WTC11 (cell line): Measurements from ENCODE around the gene PITPNM3.

Experiments
- ETV6 ChIP-seq: sonication (generic); formaldehyde crosslinking; IDR thresholded peaks from 2 replicates; pipeline ENCODE4 v1.8.1; 2022; ENCODE audit warnings: mild to moderate bottlenecking, missing genetic modification reagents
- FOXP1 ChIP-seq: sonication (generic); formaldehyde crosslinking; IDR thresholded peaks from 2 replicates; pipeline ENCODE4 v1.8.0; 2022; ENCODE audit warnings: missing genetic modification reagents, mild to moderate bottlenecking, moderate library complexity, borderline replicate concordance
- NFYB ChIP-seq: sonication (generic); formaldehyde crosslinking; conservative IDR thresholded peaks from 2 replicates; pipeline ENCODE4 v1.8.0; 2022; ENCODE audit warnings: low read depth, missing genetic modification reagents
- OVOL2 ChIP-seq: fragments of 250-450 bp; sonication (Bioruptor Pico); IDR thresholded peaks from 2 replicates; pipeline ENCODE4 v1.9.0; 2021; ENCODE audit warnings: mild to moderate bottlenecking, borderline replicate concordance
- TEAD1 ChIP-seq: sonication (generic); formaldehyde crosslinking; IDR thresholded peaks from 2 replicates; pipeline ENCODE4 v1.8.0; 2022; ENCODE audit warnings: mild to moderate bottlenecking, missing genetic modification reagents
- TF ChIP-seq, protein P1 (sequence below): fragments of 200-600 bp; IDR thresholded peaks from 2 replicates; pipeline ENCODE4 v1.8.0; 2022; ENCODE audit warnings: antibody characterized with exemption
- TF ChIP-seq, protein P2 (sequence below): sonication (generic); formaldehyde crosslinking; IDR thresholded peaks from 2 replicates; pipeline ENCODE4 v1.8.1; 2023; ENCODE audit warnings: mild to moderate bottlenecking, missing genetic modification reagents, moderate library complexity
- TF ChIP-seq, protein P3 (sequence below): sonication (generic); formaldehyde crosslinking; IDR thresholded peaks from 2 replicates; pipeline ENCODE4 v1.8.1; 2023; ENCODE audit warnings: mild to moderate bottlenecking, missing genetic modification reagents, borderline replicate concordance
- TF ChIP-seq, protein P4 (sequence below): sonication (generic); formaldehyde crosslinking; IDR thresholded peaks from 2 replicates; pipeline ENCODE4 v1.8.0; 2022; ENCODE audit warnings: mild to moderate bottlenecking, missing genetic modification reagents
- TF ChIP-seq, protein P5 (sequence below): sonication (generic); formaldehyde crosslinking; IDR thresholded peaks from 2 replicates; pipeline ENCODE4 v1.8.1; 2023; ENCODE audit warnings: mild to moderate bottlenecking, missing genetic modification reagents

DNA sequence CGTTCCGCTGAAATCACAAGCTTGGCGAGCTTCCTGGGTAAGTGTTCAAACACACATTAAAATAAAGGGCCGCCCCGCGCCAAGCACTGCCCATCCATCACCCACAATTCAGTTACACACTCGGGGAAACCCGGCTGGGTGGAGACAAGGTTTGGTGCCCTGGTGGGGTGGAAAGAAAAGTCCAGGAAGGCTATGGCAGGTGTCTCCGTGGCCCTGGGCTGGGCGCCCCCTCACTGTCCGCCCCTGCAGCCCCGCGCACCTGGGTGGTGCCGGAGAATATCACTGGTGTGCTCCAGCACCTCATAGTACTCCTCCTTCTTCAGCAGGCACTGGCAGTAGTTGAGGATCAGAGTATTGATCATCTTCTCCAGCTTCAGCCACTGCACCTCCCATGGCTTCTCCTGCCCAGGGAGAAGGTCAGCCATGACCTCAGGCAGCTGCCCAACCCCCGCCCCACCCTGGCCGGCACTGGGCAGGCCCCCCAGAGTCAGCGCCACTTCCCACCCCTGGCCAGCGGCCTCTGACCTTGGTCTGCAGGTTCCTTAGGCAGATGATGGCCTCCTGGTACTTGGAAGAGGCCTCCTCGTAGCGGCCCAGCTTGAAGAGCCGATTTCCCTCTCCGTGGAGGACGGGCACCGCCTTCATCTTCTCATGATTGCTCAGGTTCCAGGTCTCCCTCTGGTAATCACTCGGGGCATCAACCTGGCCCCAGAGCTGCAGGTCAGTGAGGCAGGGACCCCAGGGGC is 129.8 kb downstream of the PITPNM3 start:
- TF ChIP-seq, protein P1, sequence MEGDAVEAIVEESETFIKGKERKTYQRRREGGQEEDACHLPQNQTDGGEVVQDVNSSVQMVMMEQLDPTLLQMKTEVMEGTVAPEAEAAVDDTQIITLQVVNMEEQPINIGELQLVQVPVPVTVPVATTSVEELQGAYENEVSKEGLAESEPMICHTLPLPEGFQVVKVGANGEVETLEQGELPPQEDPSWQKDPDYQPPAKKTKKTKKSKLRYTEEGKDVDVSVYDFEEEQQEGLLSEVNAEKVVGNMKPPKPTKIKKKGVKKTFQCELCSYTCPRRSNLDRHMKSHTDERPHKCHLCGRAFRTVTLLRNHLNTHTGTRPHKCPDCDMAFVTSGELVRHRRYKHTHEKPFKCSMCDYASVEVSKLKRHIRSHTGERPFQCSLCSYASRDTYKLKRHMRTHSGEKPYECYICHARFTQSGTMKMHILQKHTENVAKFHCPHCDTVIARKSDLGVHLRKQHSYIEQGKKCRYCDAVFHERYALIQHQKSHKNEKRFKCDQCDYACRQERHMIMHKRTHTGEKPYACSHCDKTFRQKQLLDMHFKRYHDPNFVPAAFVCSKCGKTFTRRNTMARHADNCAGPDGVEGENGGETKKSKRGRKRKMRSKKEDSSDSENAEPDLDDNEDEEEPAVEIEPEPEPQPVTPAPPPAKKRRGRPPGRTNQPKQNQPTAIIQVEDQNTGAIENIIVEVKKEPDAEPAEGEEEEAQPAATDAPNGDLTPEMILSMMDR: no peak
- no peak for TF ChIP-seq NFYB (CRISPR knock-in tag)
- no peak for TF ChIP-seq TEAD1
- no peak for TF ChIP-seq ETV6 (CRISPR knock-in tag)
- no peak for TF ChIP-seq FOXP1 (CRISPR knock-in tag)
- TF ChIP-seq, protein P2, sequence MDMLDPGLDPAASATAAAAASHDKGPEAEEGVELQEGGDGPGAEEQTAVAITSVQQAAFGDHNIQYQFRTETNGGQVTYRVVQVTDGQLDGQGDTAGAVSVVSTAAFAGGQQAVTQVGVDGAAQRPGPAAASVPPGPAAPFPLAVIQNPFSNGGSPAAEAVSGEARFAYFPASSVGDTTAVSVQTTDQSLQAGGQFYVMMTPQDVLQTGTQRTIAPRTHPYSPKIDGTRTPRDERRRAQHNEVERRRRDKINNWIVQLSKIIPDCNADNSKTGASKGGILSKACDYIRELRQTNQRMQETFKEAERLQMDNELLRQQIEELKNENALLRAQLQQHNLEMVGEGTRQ: no peak
- TF ChIP-seq OVOL2 (CRISPR knock-in tag): no peak
- TF ChIP-seq, protein P3, sequence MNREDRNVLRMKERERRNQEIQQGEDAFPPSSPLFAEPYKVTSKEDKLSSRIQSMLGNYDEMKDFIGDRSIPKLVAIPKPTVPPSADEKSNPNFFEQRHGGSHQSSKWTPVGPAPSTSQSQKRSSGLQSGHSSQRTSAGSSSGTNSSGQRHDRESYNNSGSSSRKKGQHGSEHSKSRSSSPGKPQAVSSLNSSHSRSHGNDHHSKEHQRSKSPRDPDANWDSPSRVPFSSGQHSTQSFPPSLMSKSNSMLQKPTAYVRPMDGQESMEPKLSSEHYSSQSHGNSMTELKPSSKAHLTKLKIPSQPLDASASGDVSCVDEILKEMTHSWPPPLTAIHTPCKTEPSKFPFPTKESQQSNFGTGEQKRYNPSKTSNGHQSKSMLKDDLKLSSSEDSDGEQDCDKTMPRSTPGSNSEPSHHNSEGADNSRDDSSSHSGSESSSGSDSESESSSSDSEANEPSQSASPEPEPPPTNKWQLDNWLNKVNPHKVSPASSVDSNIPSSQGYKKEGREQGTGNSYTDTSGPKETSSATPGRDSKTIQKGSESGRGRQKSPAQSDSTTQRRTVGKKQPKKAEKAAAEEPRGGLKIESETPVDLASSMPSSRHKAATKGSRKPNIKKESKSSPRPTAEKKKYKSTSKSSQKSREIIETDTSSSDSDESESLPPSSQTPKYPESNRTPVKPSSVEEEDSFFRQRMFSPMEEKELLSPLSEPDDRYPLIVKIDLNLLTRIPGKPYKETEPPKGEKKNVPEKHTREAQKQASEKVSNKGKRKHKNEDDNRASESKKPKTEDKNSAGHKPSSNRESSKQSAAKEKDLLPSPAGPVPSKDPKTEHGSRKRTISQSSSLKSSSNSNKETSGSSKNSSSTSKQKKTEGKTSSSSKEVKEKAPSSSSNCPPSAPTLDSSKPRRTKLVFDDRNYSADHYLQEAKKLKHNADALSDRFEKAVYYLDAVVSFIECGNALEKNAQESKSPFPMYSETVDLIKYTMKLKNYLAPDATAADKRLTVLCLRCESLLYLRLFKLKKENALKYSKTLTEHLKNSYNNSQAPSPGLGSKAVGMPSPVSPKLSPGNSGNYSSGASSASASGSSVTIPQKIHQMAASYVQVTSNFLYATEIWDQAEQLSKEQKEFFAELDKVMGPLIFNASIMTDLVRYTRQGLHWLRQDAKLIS (CRISPR knock-in tag): no peak
- TF ChIP-seq, protein P4, sequence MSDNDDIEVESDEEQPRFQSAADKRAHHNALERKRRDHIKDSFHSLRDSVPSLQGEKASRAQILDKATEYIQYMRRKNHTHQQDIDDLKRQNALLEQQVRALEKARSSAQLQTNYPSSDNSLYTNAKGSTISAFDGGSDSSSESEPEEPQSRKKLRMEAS (CRISPR knock-in tag): no peak
- TF ChIP-seq, protein P5, sequence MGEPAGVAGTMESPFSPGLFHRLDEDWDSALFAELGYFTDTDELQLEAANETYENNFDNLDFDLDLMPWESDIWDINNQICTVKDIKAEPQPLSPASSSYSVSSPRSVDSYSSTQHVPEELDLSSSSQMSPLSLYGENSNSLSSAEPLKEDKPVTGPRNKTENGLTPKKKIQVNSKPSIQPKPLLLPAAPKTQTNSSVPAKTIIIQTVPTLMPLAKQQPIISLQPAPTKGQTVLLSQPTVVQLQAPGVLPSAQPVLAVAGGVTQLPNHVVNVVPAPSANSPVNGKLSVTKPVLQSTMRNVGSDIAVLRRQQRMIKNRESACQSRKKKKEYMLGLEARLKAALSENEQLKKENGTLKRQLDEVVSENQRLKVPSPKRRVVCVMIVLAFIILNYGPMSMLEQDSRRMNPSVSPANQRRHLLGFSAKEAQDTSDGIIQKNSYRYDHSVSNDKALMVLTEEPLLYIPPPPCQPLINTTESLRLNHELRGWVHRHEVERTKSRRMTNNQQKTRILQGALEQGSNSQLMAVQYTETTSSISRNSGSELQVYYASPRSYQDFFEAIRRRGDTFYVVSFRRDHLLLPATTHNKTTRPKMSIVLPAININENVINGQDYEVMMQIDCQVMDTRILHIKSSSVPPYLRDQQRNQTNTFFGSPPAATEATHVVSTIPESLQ (CRISPR knock-in tag): no peak
